SW480 (cell line): ENCODE results near the gene HOXC9.

ENCODE experiments used
- DNase-seq: peaks from one replicate; pipeline ENCODE4 v3.0.0-alpha.2; 2016; ENCODE audit warnings: low spot score

HOXC9 gene

DNA sequence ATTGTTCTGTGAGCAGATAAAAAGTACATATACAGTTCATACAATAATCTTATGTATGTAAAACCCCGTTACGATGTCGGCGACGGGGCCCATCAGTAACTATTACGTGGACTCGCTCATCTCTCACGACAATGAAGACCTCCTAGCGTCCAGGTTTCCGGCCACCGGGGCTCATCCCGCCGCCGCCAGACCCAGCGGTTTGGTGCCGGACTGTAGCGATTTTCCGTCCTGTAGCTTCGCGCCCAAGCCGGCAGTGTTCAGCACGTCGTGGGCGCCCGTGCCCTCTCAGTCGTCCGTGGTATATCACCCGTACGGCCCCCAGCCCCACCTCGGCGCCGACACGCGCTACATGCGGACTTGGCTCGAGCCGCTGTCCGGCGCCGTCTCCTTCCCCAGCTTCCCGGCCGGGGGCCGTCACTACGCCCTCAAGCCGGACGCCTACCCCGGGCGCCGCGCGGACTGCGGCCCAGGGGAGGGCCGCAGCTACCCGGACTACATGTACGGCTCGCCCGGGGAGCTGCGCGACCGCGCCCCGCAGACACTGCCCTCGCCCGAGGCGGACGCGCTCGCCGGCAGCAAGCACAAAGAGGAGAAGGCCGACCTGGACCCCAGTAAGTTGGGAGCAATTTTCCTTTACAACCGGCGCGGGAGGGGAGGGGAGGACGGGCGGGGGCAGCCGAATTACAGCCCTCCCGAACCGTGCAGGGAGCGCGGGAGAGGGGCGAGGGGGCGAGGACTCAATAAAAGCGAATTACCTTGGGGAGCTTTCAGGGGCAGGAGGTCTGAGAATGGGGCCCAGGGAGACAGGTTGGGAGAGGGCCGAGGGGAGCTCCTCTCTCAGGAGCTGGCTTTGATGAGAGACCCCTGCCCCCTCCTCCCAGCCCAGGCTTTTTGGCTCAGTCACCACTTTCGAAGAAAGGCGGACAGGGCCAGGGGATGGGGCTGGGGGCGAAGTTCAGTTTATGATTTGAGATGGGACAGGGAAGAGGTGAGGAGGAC, at the start of gene HOXC9:
Gene HOXC9, plus strand, starts transcription at position 46 of the 999 bp plus-strand sequence. Its CDS starts 28 bp downstream, at position 74.
- no peak for DNase-seq

DNA sequence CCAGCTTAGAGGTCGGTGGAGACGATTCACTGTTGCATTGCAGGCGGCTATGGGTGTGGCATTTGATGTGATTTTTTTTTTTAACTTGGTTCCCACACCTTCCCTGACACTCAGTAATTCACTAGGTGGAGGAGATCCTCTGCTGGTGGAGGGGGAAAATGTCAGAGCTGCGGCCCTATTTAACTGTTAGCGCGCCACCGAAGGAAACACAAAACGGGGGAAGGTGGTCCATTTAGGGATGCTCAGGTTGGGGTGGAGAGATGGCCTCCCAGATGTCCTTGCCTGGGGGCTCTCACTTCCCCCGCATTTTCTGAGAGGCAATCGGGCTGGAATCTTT, 49.6 kb upstream of the HOXC9 start:
- DNase-seq = peak; percentile 69

DNA sequence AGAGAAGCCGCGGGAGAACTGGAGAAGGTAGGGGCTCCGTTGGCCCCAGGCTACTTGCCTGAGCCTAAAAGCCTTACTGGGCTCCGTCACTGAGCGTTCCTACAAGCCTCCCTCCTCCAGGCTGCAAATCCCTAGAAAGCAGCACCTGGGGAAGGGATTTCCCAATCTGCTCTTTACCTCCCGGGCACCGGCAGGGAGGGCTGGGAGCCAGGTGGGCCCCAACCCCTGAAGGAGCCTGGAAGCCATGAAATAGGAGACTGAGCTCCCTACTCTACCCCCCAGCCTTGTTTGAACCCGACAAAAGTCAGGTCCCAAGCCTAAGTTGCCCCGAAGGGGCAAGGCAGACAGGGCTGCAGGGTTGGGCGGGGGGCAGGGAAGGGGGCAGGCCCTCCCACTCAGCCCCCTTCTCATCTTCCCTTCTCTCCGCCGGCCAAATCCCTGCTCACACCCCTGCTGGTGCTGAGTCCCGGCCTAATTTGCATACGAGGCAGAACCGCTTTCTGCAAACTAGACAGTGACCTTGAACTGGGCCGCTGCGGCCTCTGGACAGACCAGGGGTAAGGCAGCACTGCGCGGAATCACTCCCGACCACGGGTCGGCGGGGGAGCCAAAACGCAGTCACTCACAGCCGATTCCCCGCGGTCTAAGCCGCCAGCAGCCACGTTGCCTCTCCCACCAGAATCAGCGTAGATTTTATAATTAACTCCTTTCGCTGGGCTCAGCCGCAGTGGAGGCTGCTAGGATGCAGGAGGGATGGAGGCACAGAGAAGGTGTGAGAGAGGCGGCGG, 49.0 kb upstream of the HOXC9 start:
- DNase-seq = no peak

DNA sequence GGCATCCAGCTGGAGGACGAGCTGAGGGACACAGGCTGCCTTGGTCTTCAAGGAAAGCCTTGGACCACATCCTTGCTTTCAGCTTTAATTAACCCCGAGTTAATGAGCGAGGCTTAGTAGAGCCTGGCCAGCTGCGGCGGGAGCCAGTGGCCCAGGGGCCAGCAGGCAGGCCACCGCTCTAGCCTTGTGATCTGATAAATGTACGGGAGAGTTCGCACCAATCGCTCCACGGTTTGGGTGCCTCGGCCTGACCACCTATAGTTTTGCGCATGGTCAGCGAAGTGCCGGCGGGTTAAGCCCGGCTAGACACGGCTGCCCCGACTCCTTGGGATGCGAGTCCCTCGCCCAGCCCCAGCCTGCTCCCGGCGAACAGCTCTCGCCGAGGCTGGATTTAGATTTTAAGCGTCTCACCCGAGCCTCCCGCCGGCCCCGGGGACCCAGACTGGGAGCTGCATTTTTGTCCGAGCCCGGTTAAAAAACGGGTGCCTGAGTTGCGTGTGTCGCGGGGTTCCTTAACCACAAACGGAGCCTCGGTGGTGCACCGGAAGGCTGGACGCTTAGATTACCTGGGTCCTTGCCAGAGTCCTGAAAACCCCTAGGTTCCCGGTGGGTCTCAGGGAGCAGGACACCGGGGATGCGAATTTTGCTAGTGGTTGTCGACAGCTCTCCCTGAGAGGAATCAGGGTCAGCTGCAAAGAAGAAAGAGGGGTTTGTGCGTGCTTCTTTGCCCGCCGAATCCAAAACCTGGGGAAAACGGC, 48.2 kb upstream of the HOXC9 start:
- no peak for DNase-seq

DNA sequence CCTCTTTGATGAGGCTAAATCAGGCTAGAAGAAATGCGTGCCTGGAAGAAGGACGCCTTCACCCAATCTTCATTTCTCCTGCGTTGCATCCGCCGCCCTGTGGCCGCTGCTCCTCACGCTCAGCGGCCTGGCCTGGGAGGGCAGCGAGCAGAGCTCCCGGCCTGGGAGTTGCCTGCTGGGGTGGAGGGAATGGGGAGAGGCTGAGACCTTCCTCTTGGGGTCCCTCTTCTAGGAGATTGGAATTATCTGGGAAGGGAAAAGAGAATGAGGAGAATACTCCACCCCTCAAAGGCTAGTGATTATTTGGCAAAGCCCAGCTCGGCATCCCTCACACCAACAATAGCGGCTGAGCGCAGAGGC, 47.6 kb upstream of the HOXC9 start:
- no peak for DNase-seq

DNA sequence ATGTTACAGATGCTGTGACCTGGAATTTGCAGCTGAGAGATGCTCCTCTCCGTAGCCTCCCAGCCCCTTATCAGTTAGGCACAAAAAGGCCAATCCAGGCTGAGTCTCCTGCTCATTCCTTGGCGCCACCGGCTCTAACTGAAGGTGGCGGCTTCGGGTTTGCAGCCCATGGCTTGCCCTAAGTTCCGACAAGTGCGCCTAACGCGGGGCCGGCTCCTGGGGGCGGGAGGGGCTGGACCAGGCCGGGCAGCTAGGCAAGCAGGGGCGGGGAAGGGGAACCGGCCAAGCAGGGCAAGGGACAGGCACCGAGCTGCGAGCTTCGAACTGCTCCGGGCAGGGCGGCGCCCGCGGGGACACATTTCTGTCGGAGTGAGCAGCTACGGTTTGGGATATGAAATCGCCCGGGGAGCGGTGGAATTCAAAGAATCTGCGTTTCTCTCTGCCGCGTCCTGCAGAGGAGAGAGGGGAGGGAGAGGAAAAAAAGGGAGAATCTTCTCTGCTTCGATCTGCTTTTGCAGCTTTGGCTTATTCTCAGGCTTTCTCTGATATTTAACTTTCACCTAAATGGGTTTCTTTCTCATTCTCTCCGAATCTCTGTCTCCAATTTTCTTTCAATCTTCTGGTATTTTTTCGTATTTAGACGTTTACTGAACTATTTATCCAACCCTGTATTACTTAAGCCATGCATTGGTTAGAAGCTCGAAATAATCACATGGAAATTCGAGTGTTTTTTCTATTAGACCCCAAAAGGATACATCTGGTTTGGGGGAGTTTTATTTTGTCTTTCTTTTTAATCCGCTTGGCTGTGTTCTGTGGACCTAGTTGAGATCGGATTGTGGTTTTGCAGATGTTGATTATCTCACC, 46.9 kb upstream of the HOXC9 start:
- DNase-seq = peak; percentile 63

DNA sequence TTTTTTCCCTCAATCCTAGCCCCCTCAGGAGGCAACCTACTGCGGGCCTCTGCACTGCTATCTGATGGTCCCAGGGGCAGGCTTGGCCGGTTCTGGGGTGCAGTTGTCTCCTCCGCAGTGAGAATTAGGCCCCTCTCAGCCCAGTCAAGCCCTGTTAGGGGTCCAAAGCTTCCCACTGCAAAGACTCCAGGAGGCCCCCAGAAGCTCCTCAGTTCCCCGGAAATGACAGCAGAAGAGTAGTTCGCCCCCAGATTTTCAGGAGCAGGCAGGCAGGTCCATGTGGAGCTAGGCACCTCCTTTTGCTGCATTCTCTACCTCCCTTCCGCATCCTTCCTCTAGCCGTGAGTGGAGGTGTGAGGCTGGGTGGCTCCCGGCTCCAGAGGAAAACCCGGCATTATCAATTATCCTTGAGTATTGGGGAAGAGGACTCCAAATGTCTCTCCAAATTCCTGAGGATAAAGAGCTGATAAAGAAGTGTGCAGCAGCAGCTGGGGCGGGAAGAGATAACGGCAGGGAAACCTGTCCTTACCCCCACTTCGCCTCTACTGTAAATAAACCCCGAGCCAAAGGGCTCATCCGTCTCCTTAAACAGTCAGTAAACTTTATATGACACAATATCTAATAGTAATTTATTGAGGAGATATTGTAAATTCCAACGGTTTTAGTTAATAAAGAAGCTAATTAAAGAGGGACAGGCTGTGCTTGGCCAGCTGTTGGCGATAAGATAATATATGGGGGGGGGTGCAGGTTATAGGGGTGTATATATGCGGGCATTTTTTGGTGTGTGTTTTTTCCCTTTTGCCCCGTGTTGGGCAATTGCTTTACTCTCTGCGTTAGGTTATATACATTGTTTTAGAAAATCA, 45.9 kb upstream of the HOXC9 start:
- no peak for DNase-seq

DNA sequence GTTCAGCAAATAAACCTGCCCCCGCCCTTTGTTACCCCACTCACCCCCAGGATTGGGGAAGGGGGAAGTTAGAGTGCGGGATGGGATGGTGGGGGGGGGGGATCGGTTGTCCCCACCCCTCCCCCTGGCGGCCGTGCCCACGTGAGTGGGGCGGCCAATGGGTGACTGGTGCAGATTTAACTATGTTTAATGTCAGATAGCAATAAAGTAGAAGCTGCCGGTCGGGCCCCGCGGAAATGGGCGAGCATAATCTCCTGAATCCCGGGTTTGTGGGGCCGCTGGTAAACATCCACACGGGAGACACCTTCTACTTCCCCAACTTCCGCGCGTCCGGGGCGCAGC, 45.3 kb upstream of the HOXC9 start, which contains the start of gene HOXC12:
Gene HOXC12, plus strand, starts transcription at position 210 of the 342 bp plus-strand sequence. Its CDS starts 27 bp downstream, at position 237.
- DNase-seq = no peak

DNA sequence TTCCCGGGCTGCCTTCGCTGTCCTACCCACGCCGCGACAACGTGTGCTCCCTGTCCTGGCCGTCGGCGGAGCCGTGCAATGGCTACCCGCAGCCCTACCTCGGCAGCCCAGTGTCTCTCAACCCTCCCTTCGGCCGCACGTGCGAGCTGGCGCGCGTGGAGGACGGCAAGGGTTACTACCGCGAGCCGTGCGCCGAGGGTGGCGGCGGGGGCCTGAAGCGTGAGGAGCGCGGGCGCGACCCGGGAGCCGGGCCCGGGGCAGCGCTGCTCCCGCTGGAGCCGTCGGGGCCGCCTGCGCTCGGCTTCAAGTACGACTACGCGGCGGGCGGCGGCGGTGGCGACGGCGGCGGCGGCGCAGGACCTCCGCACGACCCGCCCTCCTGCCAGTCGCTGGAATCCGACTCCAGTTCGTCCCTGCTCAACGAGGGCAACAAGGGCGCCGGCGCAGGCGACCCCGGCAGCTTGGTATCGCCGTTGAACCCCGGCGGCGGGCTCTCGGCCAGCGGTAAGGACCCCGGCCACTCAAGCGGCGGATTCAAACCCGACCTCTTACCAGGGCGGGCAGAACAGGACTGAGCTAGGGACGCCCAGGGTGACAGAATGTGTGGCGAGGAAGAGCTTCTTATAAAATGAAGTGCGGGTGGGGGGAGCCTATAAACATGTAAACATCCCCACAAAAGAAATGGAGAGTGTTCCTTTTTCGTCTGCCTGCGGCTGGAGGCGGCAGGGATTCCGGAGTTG, 44.8 kb upstream of the HOXC9 start:
- no peak for DNase-seq

DNA sequence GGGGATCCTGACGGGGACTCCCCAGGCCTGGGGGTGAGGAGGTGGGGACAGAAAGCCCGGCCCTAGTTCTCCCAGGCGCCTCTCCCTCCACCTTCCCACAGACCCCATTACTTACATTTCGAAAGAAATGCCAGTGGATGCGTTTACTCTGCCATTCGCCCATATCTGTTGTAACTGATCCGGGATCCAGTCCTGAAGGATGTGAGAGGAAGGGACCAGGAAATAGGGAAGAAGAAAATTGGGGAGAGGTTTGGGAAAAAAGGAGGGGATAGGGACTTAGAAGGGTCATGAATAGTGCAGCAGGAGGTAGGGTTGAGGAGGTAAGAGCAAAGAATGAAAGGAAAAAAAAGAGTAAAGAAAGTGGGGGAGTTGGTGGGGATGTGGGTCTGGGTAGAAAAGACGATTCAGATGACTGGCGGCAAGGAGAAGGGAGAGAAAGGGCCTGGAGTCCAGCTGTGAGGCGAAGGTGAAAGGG, 44.1 kb upstream of the HOXC9 start:
- DNase-seq = no peak

DNA sequence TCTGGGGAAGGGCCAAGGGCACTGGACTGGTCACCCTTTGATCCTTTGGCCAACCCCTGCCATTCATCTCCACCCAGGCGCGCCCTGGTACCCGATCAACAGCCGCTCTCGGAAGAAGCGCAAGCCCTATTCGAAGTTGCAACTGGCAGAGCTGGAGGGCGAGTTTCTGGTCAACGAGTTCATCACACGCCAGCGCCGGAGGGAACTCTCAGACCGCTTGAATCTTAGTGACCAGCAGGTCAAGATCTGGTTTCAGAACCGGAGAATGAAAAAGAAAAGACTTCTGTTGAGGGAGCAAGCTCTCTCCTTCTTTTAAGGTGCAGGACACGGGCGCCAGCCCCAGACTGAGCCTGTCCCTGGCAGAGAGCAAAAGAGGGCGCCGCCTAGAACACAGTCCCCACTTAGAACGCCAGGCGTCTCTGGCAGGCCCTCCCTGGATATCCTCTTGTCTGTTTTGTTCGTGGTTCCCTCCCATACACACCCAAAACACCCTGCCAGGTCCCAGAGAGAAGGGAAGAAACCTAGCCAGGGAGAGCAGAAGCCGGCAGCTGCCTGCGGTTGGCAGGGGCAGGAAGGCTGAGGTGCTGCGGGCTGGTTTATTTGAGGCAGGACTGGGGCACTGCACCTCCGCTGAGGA, 43.6 kb upstream of the HOXC9 start:
- peak; percentile 29 for DNase-seq

DNA sequence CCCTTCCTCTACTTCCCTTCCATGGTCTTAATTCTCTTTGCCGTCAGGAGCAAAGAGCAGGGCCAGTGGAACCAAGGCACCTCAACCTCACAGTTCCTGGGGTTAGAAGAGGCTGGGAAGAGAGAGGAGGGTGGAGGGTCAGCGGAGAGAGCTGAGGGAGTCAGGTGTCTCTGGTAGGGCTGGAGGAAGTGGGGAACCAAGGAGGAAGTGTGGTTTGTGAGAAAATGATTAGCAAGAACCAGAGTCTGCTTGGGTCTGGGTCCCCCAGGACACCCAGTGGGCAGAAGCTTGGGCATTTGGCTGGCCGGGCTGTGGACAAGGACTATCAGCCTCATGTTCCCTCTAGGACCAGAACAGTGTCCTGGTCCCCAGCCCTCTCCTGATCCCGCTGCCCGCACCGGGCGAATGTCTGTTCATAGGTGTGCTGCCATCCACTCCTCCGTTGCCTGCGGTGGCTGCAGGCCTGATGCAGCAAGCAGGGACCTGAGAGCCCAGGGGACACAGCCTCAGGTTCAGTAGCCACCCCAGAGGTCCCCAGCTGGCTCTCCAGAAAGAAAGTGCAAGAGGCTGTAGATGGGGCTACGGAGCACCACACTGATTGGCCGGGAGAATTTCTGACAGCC, 42.9 kb upstream of the HOXC9 start:
- DNase-seq = no peak

DNA sequence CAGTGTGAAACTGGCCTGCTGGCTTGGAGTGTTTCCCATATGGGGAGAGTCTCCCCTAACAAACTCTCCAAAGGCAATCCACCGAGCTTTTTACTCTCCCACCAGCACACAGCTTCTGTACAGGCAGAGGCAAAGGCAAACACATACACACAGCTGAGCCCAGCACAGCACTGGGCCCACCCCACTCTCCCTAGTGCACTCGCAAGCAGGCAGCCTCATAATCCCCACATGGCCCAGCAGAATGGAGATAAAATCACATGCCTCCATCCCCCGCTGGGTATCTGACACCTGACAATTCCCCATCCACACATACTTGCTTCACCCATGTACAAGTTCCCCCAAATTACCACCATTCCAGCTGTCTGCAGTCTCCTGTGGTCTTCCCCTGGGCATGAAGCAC, 41.8 kb upstream of the HOXC9 start:
- no peak for DNase-seq

DNA sequence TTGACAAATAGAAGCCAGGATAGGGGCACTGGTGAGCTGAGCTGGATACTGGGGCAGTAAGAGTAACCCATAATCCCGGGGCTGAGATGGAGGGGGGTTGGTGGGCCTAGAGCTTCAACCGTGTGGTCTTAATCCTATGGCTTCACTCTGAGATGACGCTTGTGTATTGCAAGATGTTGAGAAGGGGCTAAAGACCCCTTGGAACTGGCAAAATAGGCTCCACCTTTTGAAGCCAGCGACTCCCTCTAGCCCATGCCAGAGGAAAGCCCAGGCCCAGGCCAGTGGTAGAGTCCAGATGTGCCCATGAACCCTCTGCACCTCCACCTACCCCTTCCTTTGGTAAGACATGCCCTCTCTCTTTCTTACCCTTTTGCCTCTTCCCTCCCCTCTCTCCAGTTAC, 40.6 kb upstream of the HOXC9 start:
- DNase-seq = no peak

DNA sequence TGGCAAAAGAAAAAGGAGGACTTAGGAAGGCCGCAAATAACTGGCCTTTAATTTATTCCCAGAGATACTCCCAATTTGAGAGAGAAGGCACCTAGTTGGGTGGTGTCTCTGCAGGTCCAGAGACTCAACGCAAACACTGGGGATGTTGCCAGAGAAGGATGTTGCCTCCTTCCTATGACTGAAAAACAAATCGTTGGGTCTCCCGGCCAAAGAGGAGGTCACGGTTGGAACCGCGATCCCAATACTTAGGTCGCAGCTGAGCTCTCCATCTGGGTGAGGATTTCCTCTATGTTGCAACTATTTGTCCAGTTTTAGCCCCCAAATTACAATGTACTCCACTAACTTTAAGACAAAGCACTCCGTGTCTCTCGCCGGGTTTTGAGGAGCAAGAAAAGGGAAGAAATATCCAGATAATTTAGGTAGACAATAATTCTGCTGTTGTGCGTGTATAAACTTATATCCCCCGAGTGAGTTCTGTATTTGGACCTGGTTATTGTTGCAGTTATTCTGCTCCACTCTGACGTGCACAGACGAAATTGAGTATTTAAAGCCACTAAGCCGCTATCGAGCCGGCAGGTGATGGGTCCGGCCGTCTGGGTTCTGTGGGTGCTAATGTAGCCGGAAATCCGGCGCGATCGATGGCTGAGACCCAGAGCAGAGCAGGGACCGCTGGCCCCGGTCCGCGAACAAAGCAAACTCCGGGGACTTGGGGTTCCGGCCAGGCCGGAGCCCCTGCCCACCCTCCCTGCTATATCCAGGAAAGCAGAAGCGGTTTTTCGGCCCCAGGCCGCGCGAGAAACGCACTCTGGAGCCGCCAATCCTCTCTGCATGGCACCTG, 39.6 kb upstream of the HOXC9 start:
- no peak for DNase-seq

DNA sequence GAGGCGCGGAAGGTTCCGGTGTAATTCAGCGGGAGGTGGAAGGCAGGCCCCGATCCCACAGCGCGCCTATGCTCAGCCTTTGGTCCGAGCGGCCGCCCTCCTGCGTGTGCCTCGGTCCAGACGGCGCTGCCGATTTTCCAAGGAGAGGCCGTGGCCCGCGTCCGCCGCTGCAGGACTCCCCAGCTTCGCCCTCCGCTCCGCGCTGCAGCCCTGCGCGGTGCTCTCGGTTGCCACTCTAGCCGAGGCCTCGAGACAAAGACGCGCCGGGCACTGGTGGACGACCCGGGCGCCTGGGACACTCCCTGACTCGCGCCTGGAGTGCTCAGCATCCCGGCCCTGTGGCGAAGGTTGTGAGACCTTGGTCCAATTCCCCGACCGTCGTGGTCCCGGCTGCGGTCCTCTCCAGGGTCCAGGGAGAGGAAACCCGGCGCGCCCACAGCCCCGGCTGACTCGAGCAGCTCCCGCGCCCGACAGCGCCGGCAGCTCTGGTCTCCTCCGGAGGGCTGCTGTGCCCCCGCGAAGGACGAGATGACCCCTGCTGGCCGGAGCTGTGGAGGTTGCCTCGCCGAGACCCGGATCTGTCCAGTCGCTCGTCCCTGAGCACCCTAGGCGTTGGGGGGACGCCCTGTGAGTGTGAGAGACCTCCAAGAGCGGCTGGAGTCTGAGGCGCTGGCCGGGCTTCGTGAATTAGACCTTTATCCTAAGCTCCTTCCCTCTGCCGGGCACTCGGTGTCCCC, 38.8 kb upstream of the HOXC9 start:
- DNase-seq = no peak

DNA sequence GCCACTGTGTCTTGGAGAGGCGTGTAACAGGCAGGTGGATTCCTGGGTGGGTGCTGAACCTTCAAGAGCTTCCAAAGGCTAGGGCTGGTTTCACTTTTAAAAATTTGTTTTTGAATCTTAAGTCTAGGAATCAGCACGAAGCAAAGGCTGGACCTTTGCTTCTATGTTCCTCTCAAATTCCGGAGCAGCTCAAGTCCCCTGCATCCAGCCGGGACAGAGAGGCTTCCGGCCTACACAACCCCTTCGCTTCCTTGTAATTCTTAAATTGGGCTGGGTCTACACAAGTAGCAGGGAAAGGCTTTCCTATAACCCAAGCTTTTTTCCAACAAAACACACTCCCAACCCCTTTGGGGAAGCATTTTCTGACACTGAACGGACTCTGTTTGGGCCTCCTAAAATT, 37.0 kb upstream of the HOXC9 start:
- DNase-seq = no peak
